B cell (primary cell): ENCODE measurements around the gene CFAP61.
"Not testable (repeated sequence)": the region's sequence is repeated elsewhere in the genome, so short reads cannot be mapped to it uniquely, and the experiment has no call there.

Experiments
- EZH2 ChIP-seq: IDR thresholded peaks from 2 replicates; pipeline ENCODE4 v1.6.1; 2012; ENCODE audit warnings: borderline replicate concordance, low read depth, mild to moderate bottlenecking, moderate library complexity, low read length; ENCODE audit not compliant: insufficient read depth, poor library complexity, severe bottlenecking
- TF ChIP-seq, protein P1 (sequence below): fragments of 200-600 bp; IDR thresholded peaks from one replicate; pipeline ENCODE4 v1.8.0; 2022; ENCODE audit warnings: antibody characterized with exemption, mild to moderate bottlenecking

DNA sequence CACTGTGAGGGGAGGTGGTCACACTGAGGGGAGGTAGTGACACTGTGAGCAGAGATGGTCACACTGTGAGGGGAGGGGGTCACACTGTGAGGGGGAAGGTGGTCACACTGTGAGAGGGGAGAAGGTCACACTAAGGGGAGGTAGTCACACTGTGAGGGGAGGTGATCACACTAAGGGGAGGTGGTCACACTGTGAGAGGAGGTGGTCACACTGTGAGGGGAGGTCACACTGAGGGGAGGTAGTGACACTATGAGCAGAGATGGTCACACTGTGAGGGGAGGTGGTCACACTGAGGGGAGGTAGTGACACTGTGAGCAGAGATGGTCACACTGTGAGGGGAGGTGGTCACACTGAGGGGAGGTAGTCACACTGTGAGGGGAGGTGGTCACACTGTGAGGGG lies 303.2 kb downstream of the CFAP61 start:
- TF ChIP-seq, protein P1, sequence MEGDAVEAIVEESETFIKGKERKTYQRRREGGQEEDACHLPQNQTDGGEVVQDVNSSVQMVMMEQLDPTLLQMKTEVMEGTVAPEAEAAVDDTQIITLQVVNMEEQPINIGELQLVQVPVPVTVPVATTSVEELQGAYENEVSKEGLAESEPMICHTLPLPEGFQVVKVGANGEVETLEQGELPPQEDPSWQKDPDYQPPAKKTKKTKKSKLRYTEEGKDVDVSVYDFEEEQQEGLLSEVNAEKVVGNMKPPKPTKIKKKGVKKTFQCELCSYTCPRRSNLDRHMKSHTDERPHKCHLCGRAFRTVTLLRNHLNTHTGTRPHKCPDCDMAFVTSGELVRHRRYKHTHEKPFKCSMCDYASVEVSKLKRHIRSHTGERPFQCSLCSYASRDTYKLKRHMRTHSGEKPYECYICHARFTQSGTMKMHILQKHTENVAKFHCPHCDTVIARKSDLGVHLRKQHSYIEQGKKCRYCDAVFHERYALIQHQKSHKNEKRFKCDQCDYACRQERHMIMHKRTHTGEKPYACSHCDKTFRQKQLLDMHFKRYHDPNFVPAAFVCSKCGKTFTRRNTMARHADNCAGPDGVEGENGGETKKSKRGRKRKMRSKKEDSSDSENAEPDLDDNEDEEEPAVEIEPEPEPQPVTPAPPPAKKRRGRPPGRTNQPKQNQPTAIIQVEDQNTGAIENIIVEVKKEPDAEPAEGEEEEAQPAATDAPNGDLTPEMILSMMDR: not testable (repeated sequence)
- not testable (repeated sequence) for TF ChIP-seq EZH2
